ENCODE results near the gene PALLD.

The PALLD gene

DNA sequence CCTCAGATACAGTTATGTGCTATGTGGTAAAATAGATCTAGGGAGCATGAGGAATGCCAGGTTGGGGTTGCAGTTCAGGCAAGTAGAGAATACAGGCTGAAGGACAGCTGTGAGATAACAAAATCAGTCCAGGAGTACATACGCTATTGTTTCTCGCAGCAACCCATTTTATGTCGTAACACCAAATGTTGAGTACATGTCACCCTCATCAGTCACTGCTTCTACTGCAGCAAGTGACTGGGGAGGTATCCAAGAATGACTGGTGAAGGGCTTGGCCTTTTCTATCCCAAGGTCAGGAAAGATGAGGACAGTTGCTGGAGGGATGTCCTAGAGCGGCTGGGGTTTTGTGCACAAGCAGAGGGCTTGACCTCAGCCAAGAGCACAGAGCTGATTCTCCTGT, 341.1 kb downstream of the PALLD start:
- no peak for TF ChIP-seq POLR2A (IDR thresholded peaks at IDR 0.05; ENCODE audit: extremely low read depth, insufficient read length)
- TF ChIP-seq CTCF (IDR thresholded peaks at IDR 0.05; ENCODE audit: low read depth, low read length), result no peak
- TF ChIP-seq MAX (IDR thresholded peaks at IDR 0.05; ENCODE audit: low read depth, low read length), result no peak
- TF ChIP-seq MYC (IDR thresholded peaks at IDR 0.05; ENCODE audit: low read depth, low read length), result no peak
- DNase-seq (ENCODE audit: low read depth), result no peak

DNA sequence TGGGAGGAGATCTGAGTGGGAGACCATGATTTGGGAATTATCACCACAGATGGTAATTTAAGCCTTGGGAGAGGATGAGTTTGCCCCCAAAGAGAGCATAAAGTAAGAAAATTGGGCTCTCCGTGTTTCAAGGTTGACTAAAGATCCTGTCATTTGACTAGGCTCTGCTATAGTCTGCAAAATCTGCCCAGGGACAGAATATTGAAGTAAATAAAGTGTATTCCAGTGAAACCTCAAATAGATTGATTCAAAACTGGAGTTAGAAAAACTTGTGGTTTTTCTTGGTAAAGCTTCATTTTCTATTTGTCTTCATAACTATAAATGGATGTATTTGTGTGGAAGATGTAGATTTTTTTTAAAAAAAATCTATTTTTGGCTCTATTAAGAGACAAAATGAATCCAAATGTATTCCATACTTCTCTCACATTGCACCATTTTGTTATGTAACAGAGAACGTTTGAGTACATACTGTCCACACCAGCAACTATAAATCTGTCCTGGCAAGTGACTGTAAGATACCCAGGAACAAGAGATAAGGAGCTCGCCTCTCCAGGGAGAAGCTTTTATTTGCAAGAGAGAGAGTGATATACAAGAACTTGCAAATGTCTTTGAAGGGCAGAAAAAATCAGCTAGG, 343.0 kb downstream of the PALLD start:
- DNase-seq (ENCODE audit: low read depth), result no peak
- TF ChIP-seq CTCF (IDR thresholded peaks at IDR 0.05; ENCODE audit: low read depth, low read length), result no peak
- TF ChIP-seq POLR2A (IDR thresholded peaks at IDR 0.05; ENCODE audit: extremely low read depth, insufficient read length), result no peak
- TF ChIP-seq MYC (IDR thresholded peaks at IDR 0.05; ENCODE audit: low read depth, low read length), result no peak
- TF ChIP-seq MAX (IDR thresholded peaks at IDR 0.05; ENCODE audit: low read depth, low read length), result no peak
- no peak overlapping the region for H3K4me3 ChIP-seq (ENCODE audit: low read depth, low read length)

More for the DNA sequence above, 341.1 kb downstream of the PALLD start:
- no peak overlapping the region for H3K4me3 ChIP-seq (ENCODE audit: low read depth, low read length)

- no peak for DNase-seq (ENCODE audit: low read depth)
- no peak overlapping the region for H3K4me3 ChIP-seq (ENCODE audit: low read depth, low read length)
- TF ChIP-seq MYC (IDR thresholded peaks at IDR 0.05; ENCODE audit: low read depth, low read length) (no peak), MAX (IDR thresholded peaks at IDR 0.05; ENCODE audit: low read depth, low read length) (no peak), POLR2A (IDR thresholded peaks at IDR 0.05; ENCODE audit: extremely low read depth, insufficient read length) (no peak), CTCF (IDR thresholded peaks at IDR 0.05; ENCODE audit: low read depth, low read length) (no peak)
Observed at GRCh38 chr4:168840392-168840763, 343.5 kb downstream of the PALLD start.

DNA sequence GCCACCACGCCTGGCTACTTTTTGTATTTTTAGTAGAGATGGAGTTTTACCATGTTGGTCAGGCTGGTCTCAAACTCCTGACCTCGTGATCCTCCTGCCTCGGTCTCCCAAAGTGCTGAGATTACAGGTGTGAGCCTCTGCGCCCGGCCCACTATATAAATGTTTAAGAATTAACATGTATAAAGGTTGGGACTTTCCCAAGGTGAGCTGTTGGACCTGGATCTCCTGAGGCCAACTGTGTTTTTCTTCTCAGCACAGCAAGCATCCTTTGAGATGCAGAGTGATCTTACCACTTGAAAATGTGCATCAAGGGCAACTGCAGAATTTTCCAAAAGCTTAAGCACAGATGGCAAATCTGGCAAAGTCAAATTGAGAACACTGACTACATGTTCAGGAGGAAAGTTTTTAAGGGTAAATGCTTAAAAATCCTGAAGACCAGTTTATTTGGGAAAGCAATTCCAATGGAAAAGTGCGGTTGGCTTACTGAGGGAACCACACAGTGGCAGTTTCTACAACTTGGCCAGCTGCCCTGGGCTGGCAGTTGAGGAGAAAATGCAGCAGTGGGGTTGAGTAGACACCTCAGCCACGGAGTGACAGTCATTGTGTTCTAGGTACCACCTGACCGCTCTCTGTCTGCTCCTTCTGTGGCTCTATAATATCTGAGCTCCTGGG, 344.3 kb downstream of the PALLD start:
- TF ChIP-seq MAX (IDR thresholded peaks at IDR 0.05; ENCODE audit: low read depth, low read length) (no peak), POLR2A (IDR thresholded peaks at IDR 0.05; ENCODE audit: extremely low read depth, insufficient read length) (no peak), CTCF (IDR thresholded peaks at IDR 0.05; ENCODE audit: low read depth, low read length) (no peak), MYC (IDR thresholded peaks at IDR 0.05; ENCODE audit: low read depth, low read length) (no peak)
- no peak overlapping the region for H3K4me3 ChIP-seq (ENCODE audit: low read depth, low read length)
- no peak for DNase-seq (ENCODE audit: low read depth)

GRCh38 chr4:168841672-168842019, 344.8 kb downstream of the PALLD start:
- no peak for DNase-seq (ENCODE audit: low read depth)
- no peak overlapping the region for H3K4me3 ChIP-seq (ENCODE audit: low read depth, low read length)
- TF ChIP-seq MAX (IDR thresholded peaks at IDR 0.05; ENCODE audit: low read depth, low read length) (no peak), CTCF (IDR thresholded peaks at IDR 0.05; ENCODE audit: low read depth, low read length) (no peak), MYC (IDR thresholded peaks at IDR 0.05; ENCODE audit: low read depth, low read length) (no peak), POLR2A (IDR thresholded peaks at IDR 0.05; ENCODE audit: extremely low read depth, insufficient read length) (no peak)
